ENCODE results near the gene CCDC97.

DNA sequence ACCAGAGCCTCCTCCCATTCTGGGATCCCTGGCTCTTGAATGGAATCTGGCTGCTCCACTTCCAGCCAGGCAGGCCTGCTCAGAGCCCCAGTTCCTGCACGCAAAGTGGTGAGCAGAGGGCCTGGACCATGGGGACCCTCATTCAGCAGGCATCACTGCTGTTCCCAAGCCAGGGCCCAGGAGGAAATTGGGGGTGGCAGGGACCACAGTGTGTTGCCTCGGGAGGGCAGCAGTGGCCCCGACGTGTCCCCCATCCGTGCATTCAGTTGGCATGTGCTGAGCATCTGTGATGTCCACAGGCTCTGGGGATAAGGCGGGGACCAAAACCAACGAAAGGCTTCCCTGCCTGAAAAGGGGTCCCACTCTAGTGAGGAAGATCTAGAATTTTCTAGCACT, 11.2 kb downstream of the CCDC97 start:
- TF ChIP-seq, protein P1, sequence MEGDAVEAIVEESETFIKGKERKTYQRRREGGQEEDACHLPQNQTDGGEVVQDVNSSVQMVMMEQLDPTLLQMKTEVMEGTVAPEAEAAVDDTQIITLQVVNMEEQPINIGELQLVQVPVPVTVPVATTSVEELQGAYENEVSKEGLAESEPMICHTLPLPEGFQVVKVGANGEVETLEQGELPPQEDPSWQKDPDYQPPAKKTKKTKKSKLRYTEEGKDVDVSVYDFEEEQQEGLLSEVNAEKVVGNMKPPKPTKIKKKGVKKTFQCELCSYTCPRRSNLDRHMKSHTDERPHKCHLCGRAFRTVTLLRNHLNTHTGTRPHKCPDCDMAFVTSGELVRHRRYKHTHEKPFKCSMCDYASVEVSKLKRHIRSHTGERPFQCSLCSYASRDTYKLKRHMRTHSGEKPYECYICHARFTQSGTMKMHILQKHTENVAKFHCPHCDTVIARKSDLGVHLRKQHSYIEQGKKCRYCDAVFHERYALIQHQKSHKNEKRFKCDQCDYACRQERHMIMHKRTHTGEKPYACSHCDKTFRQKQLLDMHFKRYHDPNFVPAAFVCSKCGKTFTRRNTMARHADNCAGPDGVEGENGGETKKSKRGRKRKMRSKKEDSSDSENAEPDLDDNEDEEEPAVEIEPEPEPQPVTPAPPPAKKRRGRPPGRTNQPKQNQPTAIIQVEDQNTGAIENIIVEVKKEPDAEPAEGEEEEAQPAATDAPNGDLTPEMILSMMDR (IDR thresholded peaks at IDR 0.05; ENCODE audit: insufficient read depth, low read length, poor library complexity, severe bottlenecking), result no peak
- no peak for TF ChIP-seq EZH2phosphoT487 (conservative IDR thresholded peaks at IDR 0.05; ENCODE audit: low read length)
